CD4-positive, alpha-beta memory T cell (primary cell): Measurements from ENCODE around the gene IRF6. TPM values are rescaled to one million over a fixed set of nuclear protein-coding genes. Genes with fewer than 3 reads are reported as not detected.

Experiments used
- CTCF ChIA-PET: fragments of 350-600 bp; sonication (Branson Sonifier 250); formaldehyde crosslinking; loops from one replicate; lab custom pipeline; 2021; ENCODE audit warnings: inconsistent platforms; ENCODE audit not compliant: partially characterized antibody; lab: Charles Lee
- POLR2A ChIA-PET: fragments of 350-600 bp; sonication (Branson Sonifier 250); formaldehyde crosslinking; loops from one replicate; lab custom pipeline; 2021; ENCODE audit not compliant: partially characterized antibody; lab: Charles Lee
- DNase-seq, 5 donors: peaks; one replicate each; pipeline versions ENCODE4 v3.0.0 to v3.0.0-alpha.2; 2020 to 2022; ENCODE audit warnings: mixed read lengths in 1 of 5
- H3K27ac ChIP-seq: one replicate; pipeline ENCODE4 v1.7.0; 2013; ENCODE audit warnings: low read depth, low read length
- H3K27me3 ChIP-seq: 2 replicates; pipeline ENCODE4 v1.7.0; 2013; ENCODE audit warnings: mild to moderate bottlenecking, low read length, moderate library complexity; ENCODE audit not compliant: insufficient read depth
- H3K36me3 ChIP-seq: 2 replicates; pipeline ENCODE4 v1.7.0; 2013; ENCODE audit warnings: mild to moderate bottlenecking, low read length, moderate library complexity; ENCODE audit not compliant: insufficient read depth
- H3K4me1 ChIP-seq: 2 replicates; pipeline ENCODE4 v1.7.0; 2013; ENCODE audit warnings: mild to moderate bottlenecking, low read length, moderate library complexity; ENCODE audit not compliant: insufficient read depth
- H3K4me3 ChIP-seq, 2 donors: one replicate each; pipeline ENCODE4 v1.7.0; 2013; ENCODE audit warnings: low read length in 2 of 2, mild to moderate bottlenecking in 1 of 2
- H3K9me3 ChIP-seq, 2 donors: one replicate each; pipeline ENCODE4 v1.7.0; 2013; ENCODE audit warnings: low read length in 2 of 2, control low read depth in 1 of 2; ENCODE audit not compliant: control insufficient read depth in 1 of 2
- H3K27ac Mint-ChIP-seq, 7 donors: one replicate each; pipeline ENCODE4 v1.8.0; 2020 to 2021; ENCODE audit warnings: mixed read lengths in 7 of 7, mild to moderate bottlenecking in 6 of 7, inconsistent platforms in 3 of 7, moderate library complexity in 3 of 7
- H3K27me3 Mint-ChIP-seq, 2 donors: one replicate each; pipeline ENCODE4 v1.8.0; 2020 to 2021; ENCODE audit warnings: mixed read lengths in 2 of 2
- H3K36me3 Mint-ChIP-seq, 2 donors: one replicate each; pipeline ENCODE4 v1.8.0; 2020 to 2021; ENCODE audit warnings: mixed read lengths in 2 of 2, inconsistent platforms in 1 of 2, mild to moderate bottlenecking in 1 of 2
- H3K4me1 Mint-ChIP-seq, 4 donors: one replicate each; pipeline ENCODE4 v1.8.0; 2020 to 2021; ENCODE audit warnings: mixed read lengths in 4 of 4, mild to moderate bottlenecking in 1 of 4
- H3K4me3 Mint-ChIP-seq, 8 donors: one replicate each; pipeline ENCODE4 v1.8.0; 2020 to 2021; ENCODE audit warnings: mixed read lengths in 8 of 8, mild to moderate bottlenecking in 7 of 8, moderate library complexity in 6 of 8, inconsistent platforms in 3 of 8
- H3K9me3 Mint-ChIP-seq, 8 donors: one replicate each; pipeline ENCODE4 v1.8.0; 2020 to 2021; ENCODE audit warnings: mixed read lengths in 8 of 8, mild to moderate bottlenecking in 5 of 8, inconsistent platforms in 3 of 8, moderate library complexity in 1 of 8
- intact Hi-C: fragments of 100-400 bp; cut with micrococcal nuclease; formaldehyde crosslinking; loops from one replicate; pipeline ENCODE4 v1.15.1; 2023
- polyA plus RNA-seq, 2 donors: library from polyadenylated mRNA; unstranded; fragments of 300-500 nt; fragmentation: Illumina TruSeq; gene quantifications; one replicate each; pipeline ENCODE4 v1.2.3, GENCODE V29; 2021
- total RNA-seq, 2 experiments: library from RNA; stranded (reverse); gene quantifications; one replicate each; pipeline ENCODE4 v1.2.3, GENCODE V29; 2021

Gene IRF6
- total and polyA plus RNA-seq, 4 experiments from 2014 or later, result 0.15 to 0.50 (median 0.42) TPM; not detected in 1

DNA sequence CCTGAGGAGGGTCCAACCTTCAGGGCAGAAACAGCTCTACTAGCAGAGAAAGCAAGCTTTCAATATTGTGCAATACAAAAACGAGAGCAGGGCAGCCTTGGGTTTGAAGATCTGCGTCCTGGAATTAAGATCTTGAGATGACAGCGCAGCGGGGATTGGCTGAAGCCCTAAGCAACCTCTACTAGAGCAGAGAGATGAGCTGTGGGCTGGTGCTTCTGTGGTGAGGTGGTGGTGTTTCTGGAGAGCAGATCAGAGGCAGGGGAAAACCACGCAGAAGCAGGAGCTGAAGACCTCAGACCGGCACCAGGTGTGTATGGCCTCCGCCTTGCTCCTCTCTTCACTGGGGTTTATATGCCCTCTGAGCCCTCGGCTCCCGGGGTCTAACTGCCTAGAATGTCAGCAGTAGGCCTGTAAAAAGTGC is 37.6 kb downstream of the IRF6 start:
- peaks cover 11 to 41% (median 24%) of the 10 kb centered on the region in 4 donors for H3K4me1 Mint-ChIP-seq
- no peaks in the 10 kb centered on the region for H3K9me3 Mint-ChIP-seq
- peak; percentile 82 to 92 (median 85) for DNase-seq
- peaks cover 42 to 54% of the 10 kb centered on the region in 2 donors for H3K36me3 Mint-ChIP-seq
- Histone ChIP-seq H3K4me1 (peaks cover 69% of the 10 kb centered on the region), H3K36me3 (peaks cover 32% of the 10 kb centered on the region), H3K27me3 (no peaks in the 10 kb centered on the region), H3K27ac (peak overlapping the region; percentile 79), H3K4me3 (peak overlapping the region; percentile 83 to 84), H3K9me3 (no peaks in the 10 kb centered on the region)
- no peak overlapping the region for H3K4me3 Mint-ChIP-seq
- H3K27me3 Mint-ChIP-seq, result no peaks in the 10 kb centered on the region
- CTCF ChIA-PET, result interaction anchor here (0.8 to 16.0 kb wide), 10 partner anchors 14 to 77 kb away, joined by 3 to 385 read pairs (median 8); partner anchors contain the start of genes C1orf74, TRAF3IP3 and UTP25
- no peak overlapping the region for H3K27ac Mint-ChIP-seq
- intact Hi-C loops, result loop anchor here (1.0 to 2.0 kb wide), 7 partner anchors 11 to 76 kb away; partner anchors contain the start of genes C1orf74, TRAF3IP3 and UTP25
- POLR2A ChIA-PET, result interaction anchor here (0.9 to 36.1 kb wide), 16 partner anchors 6 to 1810 kb away, joined by 3 to 1778 read pairs (median 7); partner anchors contain the start of genes C1orf74, IRF6, SLC30A1 and TRAF3IP3

DNA sequence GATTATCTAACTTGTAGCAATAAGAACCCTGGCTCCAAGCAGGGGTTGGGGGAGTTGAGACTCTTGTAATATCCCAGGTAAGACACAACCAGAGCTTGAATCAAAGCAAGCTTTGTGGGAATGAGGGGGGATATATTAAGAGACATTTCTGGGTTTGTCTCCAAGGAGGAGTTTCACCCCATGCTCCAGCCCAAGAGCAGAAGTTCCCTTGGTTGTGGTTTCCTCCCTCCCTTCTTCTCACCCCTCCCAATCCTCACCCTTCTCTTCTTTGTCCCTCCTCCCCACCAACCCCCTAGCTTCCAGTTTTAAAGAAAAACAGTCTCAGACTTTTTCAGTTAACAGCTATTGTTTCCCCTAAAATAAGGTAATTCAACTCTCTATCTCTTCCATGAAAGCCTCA is 38.2 kb downstream of the IRF6 start:
- Mint-ChIP-seq H3K36me3 (peaks cover 49 to 61% of the 10 kb centered on the region in 2 donors), H3K9me3 (no peaks in the 10 kb centered on the region), H3K27me3 (no peaks in the 10 kb centered on the region), H3K4me3 (no peak overlapping the region), H3K27ac (no peak overlapping the region), H3K4me1 (peaks cover 17 to 47% (median 30%) of the 10 kb centered on the region in 4 donors)
- no peak for DNase-seq
- intact Hi-C loops, result loop anchor here (1.0 to 2.0 kb wide), 7 partner anchors 11 to 75 kb away; partner anchors contain the start of genes C1orf74, TRAF3IP3 and UTP25
- CTCF ChIA-PET, result interaction anchor here (0.8 to 16.0 kb wide), 8 partner anchors 8 to 76 kb away, joined by 3 to 385 read pairs (median 14); partner anchors contain the start of genes C1orf74, TRAF3IP3 and UTP25
- Histone ChIP-seq H3K4me1 (peaks cover 69% of the 10 kb centered on the region), H3K4me3 (peak overlapping the region; percentile 11 to 84), H3K9me3 (no peaks in the 10 kb centered on the region), H3K36me3 (peaks cover 32% of the 10 kb centered on the region), H3K27me3 (no peaks in the 10 kb centered on the region), H3K27ac (peak overlapping the region; percentile 79)
- POLR2A ChIA-PET, result interaction anchor here (1.0 to 36.1 kb wide), 11 partner anchors 6 to 95 kb away, joined by 3 to 1778 read pairs (median 11); partner anchors contain the start of genes C1orf74, IRF6, TRAF3IP3 and UTP25

DNA sequence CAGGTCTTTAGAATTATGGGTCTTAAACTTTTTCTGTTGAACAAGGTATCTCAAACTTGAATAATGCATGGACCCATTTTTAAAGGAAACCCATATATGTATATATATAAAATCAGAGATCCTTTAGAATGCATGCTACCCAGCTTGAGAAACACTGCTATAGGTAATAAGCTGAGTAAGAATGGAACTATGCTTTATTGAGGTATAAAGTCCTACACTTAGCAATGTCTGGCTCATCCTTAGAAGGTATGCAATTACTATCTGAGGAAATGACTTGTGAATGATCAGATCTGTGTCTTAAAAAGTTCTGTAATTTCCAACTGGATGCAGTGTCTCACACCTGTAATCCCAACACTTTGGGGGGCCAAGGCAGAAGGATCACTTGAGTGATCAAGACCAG is 38.8 kb downstream of the IRF6 start:
- Mint-ChIP-seq H3K36me3 (peaks cover 55 to 67% of the 10 kb centered on the region in 2 donors), H3K9me3 (no peaks in the 10 kb centered on the region), H3K27ac (peak overlapping the region in 5 of 7 donors; percentile 1 to 91 (median 85)), H3K27me3 (no peaks in the 10 kb centered on the region), H3K4me1 (peaks cover 23 to 53% (median 35%) of the 10 kb centered on the region in 4 donors), H3K4me3 (peak overlapping the region in 5 of 8 donors; percentile 13 to 77 (median 70))
- Histone ChIP-seq H3K27me3 (no peaks in the 10 kb centered on the region), H3K4me3 (peak overlapping the region in 1 of 2 donors; percentile 84), H3K9me3 (no peaks in the 10 kb centered on the region), H3K36me3 (peaks cover 33% of the 10 kb centered on the region), H3K27ac (peak overlapping the region; percentile 79), H3K4me1 (peaks cover 69% of the 10 kb centered on the region)
- CTCF ChIA-PET, result interaction anchor here (1.4 to 16.0 kb wide), 3 partner anchors 12 to 61 kb away, joined by 5 to 385 read pairs (median 28); partner anchors contain the start of genes TRAF3IP3 and UTP25
- intact Hi-C loops, result no loop called here
- POLR2A ChIA-PET, result interaction anchor here (31.0 to 36.1 kb wide), 2 partner anchors 7 to 8 kb away, joined by 1778 read pairs; partner anchors contain the start of genes C1orf74 and TRAF3IP3
- no peak for DNase-seq

DNA sequence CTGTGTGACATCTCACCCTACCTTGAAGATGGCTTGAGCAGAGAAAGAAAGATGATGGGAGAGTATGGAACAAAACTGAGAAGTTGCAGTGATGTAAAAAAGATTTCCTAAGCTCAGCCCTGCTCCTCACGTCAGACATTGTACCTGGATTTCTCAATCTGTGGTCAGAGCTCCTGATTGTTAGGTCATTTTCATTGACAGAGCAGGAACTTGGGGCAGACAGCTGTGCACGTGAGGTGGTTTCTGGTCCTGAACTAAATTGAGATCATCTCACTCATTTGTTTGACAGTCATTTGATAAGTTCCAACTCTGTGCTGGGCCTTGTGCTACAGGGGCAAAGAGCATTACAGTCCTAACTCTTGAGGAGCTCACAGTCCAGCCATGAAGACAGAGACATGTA is 39.9 kb downstream of the IRF6 start:
- Histone ChIP-seq H3K4me3 (no peak overlapping the region), H3K36me3 (peaks cover 40% of the 10 kb centered on the region), H3K27me3 (no peaks in the 10 kb centered on the region), H3K27ac (peak overlapping the region; percentile 33), H3K9me3 (no peaks in the 10 kb centered on the region), H3K4me1 (peaks cover 69% of the 10 kb centered on the region)
- ChIA-PET POLR2A (interaction anchor here (31.0 to 36.1 kb wide), 2 partner anchors 7 to 8 kb away, joined by 1778 read pairs; partner anchors contain the start of genes C1orf74 and TRAF3IP3), CTCF (interaction anchor here (0.8 to 16.0 kb wide), 3 partner anchors 11 to 163 kb away, joined by 3 to 385 read pairs (median 28); partner anchors contain the start of gene TRAF3IP3)
- no peaks in the 10 kb centered on the region for H3K9me3 Mint-ChIP-seq
- peak overlapping the region in 5 of 7 donors; percentile 53 to 91 (median 85) for H3K27ac Mint-ChIP-seq
- H3K27me3 Mint-ChIP-seq, result no peaks in the 10 kb centered on the region
- peak overlapping the region in 5 of 8 donors; percentile 26 to 77 (median 72) for H3K4me3 Mint-ChIP-seq
- peaks cover 34 to 64% (median 44%) of the 10 kb centered on the region in 4 donors for H3K4me1 Mint-ChIP-seq
- intact Hi-C loops, result no loop called here
- H3K36me3 Mint-ChIP-seq, result peaks cover 65 to 77% of the 10 kb centered on the region in 2 donors
- DNase-seq, result no peak

DNA sequence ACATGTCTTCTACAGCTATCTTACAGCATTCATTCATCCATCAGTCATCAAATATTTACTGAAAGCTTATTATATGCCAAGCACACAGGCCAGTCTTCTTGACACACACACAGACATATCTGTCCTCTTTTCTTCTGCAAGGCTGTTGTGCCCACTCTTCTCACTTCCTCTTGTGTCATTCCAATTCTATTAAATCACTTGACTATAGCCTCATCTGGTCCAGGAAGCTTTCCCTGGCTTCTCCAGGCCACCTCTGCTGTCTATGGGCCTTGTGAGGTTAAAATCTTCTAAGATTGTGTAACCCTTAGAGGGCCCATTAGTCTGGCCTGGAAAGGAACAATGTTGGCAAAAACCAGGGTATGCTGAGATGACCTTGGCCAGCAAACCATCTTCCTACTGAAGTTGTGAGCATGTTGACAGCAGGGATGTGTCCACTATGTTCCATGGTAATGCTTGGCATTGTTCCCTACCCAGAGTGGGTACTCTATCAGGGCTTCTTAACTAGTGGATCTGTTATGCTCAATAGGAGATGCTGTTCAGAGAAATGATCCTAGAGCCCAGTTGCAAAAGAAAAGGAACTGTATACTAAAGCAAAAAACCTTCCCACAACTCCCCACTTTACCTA is 44.8 kb downstream of the IRF6 start:
- peaks cover 77% of the 10 kb centered on the region for H3K4me1 ChIP-seq
- intact Hi-C loops, result no loop called here
- H3K36me3 ChIP-seq, result peaks cover 61% of the 10 kb centered on the region
- Mint-ChIP-seq H3K4me1 (peaks cover 56 to 81% (median 69%) of the 10 kb centered on the region in 4 donors), H3K27ac (peak overlapping the region; percentile 84 to 96 (median 89)), H3K27me3 (no peaks in the 10 kb centered on the region), H3K9me3 (no peaks in the 10 kb centered on the region), H3K36me3 (peaks cover 79 to 86% of the 10 kb centered on the region in 2 donors), H3K4me3 (peak overlapping the region; percentile 28 to 83 (median 61))
- CTCF ChIA-PET, result interaction anchor here (1.3 to 16.0 kb wide), 3 partner anchors 2 to 61 kb away, joined by 4 to 385 read pairs (median 385); partner anchors contain the start of gene TRAF3IP3
- H3K4me3 ChIP-seq, result no peak overlapping the region
- no peak for DNase-seq
- peak overlapping the region; percentile 23 for H3K27ac ChIP-seq
- POLR2A ChIA-PET, result interaction anchor here (1.3 to 36.1 kb wide), 3 partner anchors 2 to 62 kb away, joined by 5 to 1778 read pairs (median 1778); partner anchors contain the start of genes C1orf74 and TRAF3IP3
- no peaks in the 10 kb centered on the region for H3K9me3 ChIP-seq
- H3K27me3 ChIP-seq, result no peaks in the 10 kb centered on the region

DNA sequence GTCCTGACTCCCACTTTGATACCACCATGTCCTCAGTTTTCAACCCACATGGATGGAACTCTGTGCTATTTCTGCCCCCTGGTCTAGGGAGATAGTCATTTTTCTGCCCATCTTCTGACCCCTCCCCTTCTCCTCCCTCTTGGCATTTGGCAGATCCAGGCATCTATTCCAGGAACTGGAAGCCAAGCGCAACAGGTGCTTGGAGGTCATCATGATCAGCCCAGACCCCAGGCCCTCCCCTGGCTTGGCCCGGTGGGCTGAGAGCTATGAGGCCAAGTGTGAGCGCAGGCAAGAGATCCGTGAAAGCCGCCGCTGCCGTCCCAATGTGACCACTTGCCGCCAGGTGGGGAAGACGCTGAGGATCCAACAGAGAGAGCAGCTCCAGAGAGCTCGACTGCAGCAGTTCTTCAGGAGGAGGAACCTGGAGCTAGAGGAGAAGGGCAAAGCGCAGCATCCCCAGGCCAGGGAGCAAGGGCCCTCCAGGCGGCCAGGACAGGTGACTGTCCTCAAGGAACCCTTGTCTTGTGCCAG is 46.0 kb downstream of the IRF6 start:
- H3K9me3 Mint-ChIP-seq, result no peaks in the 10 kb centered on the region
- peaks cover 68 to 77% of the 10 kb centered on the region in 2 donors for H3K36me3 Mint-ChIP-seq
- intact Hi-C loops, result no loop called here
- Histone ChIP-seq H3K4me1 (peaks cover 78% of the 10 kb centered on the region), H3K36me3 (peaks cover 56% of the 10 kb centered on the region), H3K27ac (peak overlapping the region; percentile 72), H3K27me3 (no peaks in the 10 kb centered on the region), H3K9me3 (no peaks in the 10 kb centered on the region), H3K4me3 (peak overlapping the region in 1 of 2 donors; percentile 11)
- H3K4me3 Mint-ChIP-seq, result peak overlapping the region; percentile 26 to 100 (median 79)
- H3K4me1 Mint-ChIP-seq, result peaks cover 60 to 94% (median 72%) of the 10 kb centered on the region in 4 donors
- peak overlapping the region; percentile 78 to 96 (median 93) for H3K27ac Mint-ChIP-seq
- CTCF ChIA-PET, result interaction anchor here (0.8 to 16.0 kb wide), 7 partner anchors 3 to 68 kb away, joined by 3 to 385 read pairs (median 6); partner anchors contain the start of genes C1orf74, TRAF3IP3 and UTP25
- DNase-seq, result no peak
- POLR2A ChIA-PET, result interaction anchor here (1.3 to 36.1 kb wide), 3 partner anchors 1 to 63 kb away, joined by 5 to 1778 read pairs (median 1778); partner anchors contain the start of genes C1orf74 and TRAF3IP3
- H3K27me3 Mint-ChIP-seq, result no peaks in the 10 kb centered on the region
